Left lung (tissue), 10 donors: ENCODE results near the gene LIMCH1. TPM values are rescaled to one million over a fixed set of nuclear protein-coding genes. Genes with fewer than 3 reads are reported as not detected.

Source experiments
- ATAC-seq: fragments of 200-7000 bp; cut with Tn5 transposase; one replicate; pipeline ENCODE4 v1.9.1; 2020; ENCODE audit warnings: moderate library complexity
- DNase-seq, 4 donors: peaks; one replicate each; pipeline ENCODE4 v3.0.0-alpha.2; 2013 to 2020
- H3K27ac ChIP-seq, 2 donors: fragments of 200-600 bp; sonication (generic) in 1 of 2; one replicate each; pipeline versions ENCODE4 v1.5.0 to v1.8.0; 2020 to 2021
- H3K27me3 ChIP-seq, 2 donors: fragments of 200-600 bp; sonication (generic) in 1 of 2; one replicate each; pipeline versions ENCODE4 v1.5.0 to v1.8.0; 2020 to 2021
- H3K36me3 ChIP-seq, 2 donors: fragments of 200-600 bp; sonication (generic) in 1 of 2; one replicate each; pipeline versions ENCODE4 v1.5.0 to v1.8.0; 2020 to 2021
- H3K4me1 ChIP-seq, 2 donors: fragments of 200-600 bp; one replicate each; pipeline ENCODE4 v1.8.0; 2021
- H3K4me3 ChIP-seq, 2 donors: fragments of 200-600 bp; sonication (generic) in 1 of 2; one replicate each; pipeline versions ENCODE4 v1.5.0 to v1.8.0; 2020 to 2021; ENCODE audit warnings: mild to moderate bottlenecking in 1 of 2
- H3K9me3 ChIP-seq, 2 donors: fragments of 200-600 bp; sonication (generic) in 1 of 2; one replicate each; pipeline versions ENCODE4 v1.5.0 to v1.8.0; 2020 to 2021
- CTCF ChIP-seq, 2 donors: fragments of 200-600 bp; sonication (generic) in 1 of 2; IDR thresholded peaks; one replicate each; pipeline versions ENCODE4 v1.5.0 to v1.8.0; 2021; ENCODE audit warnings: antibody characterized with exemption in 2 of 2
- intact Hi-C, 2 donors: fragments of 100-400 bp; cut with DNase I; formaldehyde crosslinking; loops; one replicate each; pipeline versions ENCODE4 v1.11.2 to v1.14.2; 2022
- polyA plus RNA-seq, 6 donors: library from polyadenylated mRNA; unstranded; fragments of 120-200 nt; gene quantifications; one replicate each; pipeline ENCODE4 v1.2.1, GENCODE V29; 2013; ENCODE audit not compliant: insufficient read length in 6 of 6
- total RNA-seq, 2 donors: library from RNA; stranded (reverse); fragmentation: NEBNext Ultra II Directional; extraction: Animal tissue kit (Norgen Biotek cat#: 25700); gene quantifications; one replicate each; pipeline ENCODE4 v1.2.1, GENCODE V29; 2021
- donor health status: DM: no; HTN: yes; CAD: no.
- donor health status: DM: no; HTN: no; CAD: no.

Gene LIMCH1
- total and polyA plus RNA-seq, 8 donors: 90.6 to 183 (median 113) TPM

GRCh38 chr4:41670530-41670929 lies 132.6 kb downstream of the LIMCH1 start:
- Histone ChIP-seq H3K9me3 (no peaks in the 10 kb centered on the region), H3K4me3 (no peak overlapping the region), H3K27me3 (no peaks in the 10 kb centered on the region), H3K4me1 (no peaks in the 10 kb centered on the region), H3K36me3 (peaks cover 0 to 2% of the 10 kb centered on the region in 2 donors), H3K27ac (no peak overlapping the region)
- DNase-seq: no peak
- no peak for ATAC-seq
- no peak for TF ChIP-seq CTCF (IDR thresholded peaks at IDR 0.05)
- intact Hi-C loops: no loop called here

GRCh38 chr4:41670982-41671381 lies 133.0 kb downstream of the LIMCH1 start:
- Histone ChIP-seq H3K36me3 (peaks cover 0 to 2% of the 10 kb centered on the region in 2 donors), H3K27me3 (no peaks in the 10 kb centered on the region), H3K4me1 (no peaks in the 10 kb centered on the region), H3K4me3 (no peak overlapping the region), H3K27ac (no peak overlapping the region), H3K9me3 (no peaks in the 10 kb centered on the region)
- no peak for DNase-seq
- TF ChIP-seq CTCF (IDR thresholded peaks at IDR 0.05): no peak
- ATAC-seq: no peak
- intact Hi-C loops: no loop called here

- Histone ChIP-seq H3K4me3 (no peak overlapping the region), H3K27ac (no peak overlapping the region), H3K36me3 (peaks cover 0 to 25% of the 10 kb centered on the region in 2 donors), H3K9me3 (no peaks in the 10 kb centered on the region), H3K27me3 (no peaks in the 10 kb centered on the region), H3K4me1 (no peaks in the 10 kb centered on the region)
- no peak for ATAC-seq
- no peak for TF ChIP-seq CTCF (IDR thresholded peaks at IDR 0.05)
- intact Hi-C loops: no loop called here
- DNase-seq: no peak
Observed at GRCh38 chr4:41678086-41678816, 140.3 kb downstream of the LIMCH1 start.

GRCh38 chr4:41678951-41679350 lies 141.0 kb downstream of the LIMCH1 start:
- no peaks in the 10 kb centered on the region for H3K9me3 ChIP-seq
- no peaks in the 10 kb centered on the region for H3K27me3 ChIP-seq
- intact Hi-C loops: no loop called here
- peaks cover 0 to 28% of the 10 kb centered on the region in 2 donors for H3K36me3 ChIP-seq
- H3K4me3 ChIP-seq: no peak overlapping the region
- DNase-seq: no peak
- no peak for ATAC-seq
- no peak overlapping the region for H3K27ac ChIP-seq
- TF ChIP-seq CTCF (IDR thresholded peaks at IDR 0.05): no peak
- H3K4me1 ChIP-seq: no peaks in the 10 kb centered on the region

- intact Hi-C loops: no loop called here
- H3K27me3 ChIP-seq: no peaks in the 10 kb centered on the region
- H3K4me1 ChIP-seq: no peaks in the 10 kb centered on the region
- no peak for ATAC-seq
- H3K36me3 ChIP-seq: peaks cover 0 to 37% of the 10 kb centered on the region in 2 donors
- no peak for DNase-seq
- H3K4me3 ChIP-seq: no peak overlapping the region
- TF ChIP-seq CTCF (IDR thresholded peaks at IDR 0.05): no peak
- H3K27ac ChIP-seq: no peak overlapping the region
- no peaks in the 10 kb centered on the region for H3K9me3 ChIP-seq
Observed at GRCh38 chr4:41679991-41680390, 142.0 kb downstream of the LIMCH1 start.
